A673 (cell line): ENCODE measurements around the gene SH3D19. TPM values are rescaled to one million over a fixed set of nuclear protein-coding genes. Genes with fewer than 3 reads are reported as not detected.

Source experiments
- BruUV-seq: library from RNA; stranded (reverse); fragments of 400-500 nt; replicated peaks from 2 replicates; lab custom pipeline; 2021; lab: Mats Ljungman, UMichigan
- CTCF ChIA-PET: fragments of 300-600 bp; sonication (Branson Sonifier 250); formaldehyde crosslinking; loops from one replicate; lab custom pipeline; 2022; ENCODE audit warnings: antibody characterized with exemption; lab: Charles Lee
- POLR2A ChIA-PET: fragments of 300-600 bp; sonication (Branson Sonifier 250); formaldehyde crosslinking; loops from one replicate; lab custom pipeline; 2022; ENCODE audit warnings: antibody characterized with exemption; ENCODE audit not compliant: low non-redundant PET; lab: Charles Lee
- DNase-seq: peaks from one replicate; pipeline ENCODE4 v3.0.0-alpha.2; 2015; ENCODE audit warnings: low spot score
- H3K27ac ChIP-seq: fragments of 200-600 bp; sonication (generic); 2 replicates; pipeline ENCODE4 v1.5.1; 2016; ENCODE audit warnings: mixed run types, low read depth, mild to moderate bottlenecking, mixed read lengths, antibody characterized with exemption, low read length; ENCODE audit not compliant: poor library complexity, severe bottlenecking
- H3K27me3 ChIP-seq: fragments of 200-600 bp; sonication (generic); replicated peaks from 2 replicates; pipeline ENCODE4 v1.6.1; 2017; ENCODE audit warnings: mixed run types, low read depth, mild to moderate bottlenecking, mixed read lengths, antibody characterized with exemption, low read length; ENCODE audit not compliant: insufficient read depth, poor library complexity
- H3K36me3 ChIP-seq: fragments of 200-600 bp; sonication (generic); 2 replicates; pipeline ENCODE4 v1.6.1; 2016; ENCODE audit warnings: mixed run types, mild to moderate bottlenecking, mixed read lengths, antibody characterized with exemption, low read length; ENCODE audit not compliant: insufficient read depth, poor library complexity, severe bottlenecking
- H3K4me1 ChIP-seq: fragments of 200-600 bp; sonication (generic); 2 replicates; pipeline ENCODE4 v1.6.1; 2017; ENCODE audit warnings: mixed run types, mild to moderate bottlenecking, mixed read lengths, antibody characterized with exemption, low read length; ENCODE audit not compliant: insufficient read depth, poor library complexity, severe bottlenecking
- H3K4me3 ChIP-seq: fragments of 200-600 bp; sonication (generic); 2 replicates; pipeline ENCODE4 v1.5.1; 2016; ENCODE audit warnings: low read depth, mixed run types, mild to moderate bottlenecking, mixed read lengths, low read length; ENCODE audit not compliant: poor library complexity, severe bottlenecking
- H3K9me3 ChIP-seq: fragments of 200-600 bp; sonication (generic); 2 replicates; pipeline ENCODE4 v1.6.1; 2016; ENCODE audit warnings: mixed run types, low read depth, mild to moderate bottlenecking, mixed read lengths, antibody characterized with exemption, low read length; ENCODE audit not compliant: poor library complexity, severe bottlenecking
- CTCF ChIP-seq: fragments of 300-800, 200-600 bp; sonication (generic); conservative IDR thresholded peaks from 2 replicates; pipeline ENCODE4 v1.5.1; 2017; ENCODE audit warnings: low read depth, mild to moderate bottlenecking, antibody characterized with exemption, low read length, moderate library complexity, mixed read lengths
- EZH2 ChIP-seq: fragments of 200-600 bp; sonication (generic); IDR thresholded peaks from 2 replicates; pipeline ENCODE4 v1.6.1; 2017; ENCODE audit warnings: borderline replicate concordance, low read depth, mild to moderate bottlenecking, mixed read lengths, antibody characterized with exemption, low read length; ENCODE audit not compliant: poor library complexity, severe bottlenecking
- intact Hi-C: fragments of 100-400 bp; cut with micrococcal nuclease; formaldehyde crosslinking; loops from one replicate; pipeline ENCODE4 v1.10.0; 2022; ENCODE audit not compliant: unreplicated experiment
- total RNA-seq: library from RNA; stranded (reverse); gene quantifications from 2 replicates; pipeline ENCODE4 v1.2.3, GENCODE V29; 2021

SH3D19 gene
- total RNA-seq, 1 experiment from 2014 or later: 0.86 TPM

GRCh38 chr4:151246742-151247141 lies 78.7 kb downstream of the SH3D19 start:
- H3K9me3 ChIP-seq: no peaks in the 10 kb centered on the region
- ChIA-PET CTCF (no interaction called here), POLR2A (no interaction called here)
- H3K4me1 ChIP-seq: no peaks in the 10 kb centered on the region
- H3K4me3 ChIP-seq: no peak overlapping the region
- no peaks in the 10 kb centered on the region for H3K27me3 ChIP-seq
- H3K27ac ChIP-seq: no peak overlapping the region
- BruUV-seq: no TSS peak
- DNase-seq: no peak
- H3K36me3 ChIP-seq: no peaks in the 10 kb centered on the region
- intact Hi-C loops: no loop called here
- TF ChIP-seq CTCF (no peak), EZH2 (no peak)

GRCh38 chr4:151242305-151242704 lies 83.1 kb downstream of the SH3D19 start:
- no peaks in the 10 kb centered on the region for H3K27me3 ChIP-seq
- POLR2A ChIA-PET: no interaction called here
- H3K4me1 ChIP-seq: no peaks in the 10 kb centered on the region
- H3K36me3 ChIP-seq: no peaks in the 10 kb centered on the region
- DNase-seq: no peak
- intact Hi-C loops: no loop called here
- no peak overlapping the region for H3K27ac ChIP-seq
- CTCF ChIA-PET: no interaction called here
- TF ChIP-seq EZH2 (no peak), CTCF (no peak)
- no TSS peak for BruUV-seq
- no peaks in the 10 kb centered on the region for H3K9me3 ChIP-seq
- H3K4me3 ChIP-seq: no peak overlapping the region

GRCh38 chr4:151239608-151240007 lies 85.8 kb downstream of the SH3D19 start:
- H3K36me3 ChIP-seq: no peaks in the 10 kb centered on the region
- H3K9me3 ChIP-seq: no peaks in the 10 kb centered on the region
- no peak for DNase-seq
- H3K4me3 ChIP-seq: no peak overlapping the region
- CTCF ChIA-PET: no interaction called here
- no peaks in the 10 kb centered on the region for H3K27me3 ChIP-seq
- POLR2A ChIA-PET: interaction anchor here (0.7 kb wide), 1 partner anchor 760 kb away, joined by 4 read pairs; no protein-coding TSS in a partner anchor
- BruUV-seq: no TSS peak
- TF ChIP-seq CTCF (no peak), EZH2 (no peak)
- H3K27ac ChIP-seq: no peak overlapping the region
- no peaks in the 10 kb centered on the region for H3K4me1 ChIP-seq
- intact Hi-C loops: no loop called here
